Kidney (tissue), 14 donors: ENCODE results near the gene PRSS27. TPM values are rescaled to one million over a fixed set of nuclear protein-coding genes. Genes with fewer than 3 reads are reported as not detected.

Experiments
- DNase-seq, 5 donors: peaks; one replicate each; pipeline ENCODE4 v3.0.0-alpha.2; 2013 to 2020
- FAIRE-seq: peaks from 2 replicates; lab custom pipeline; 2012; peaks lifted over from hg19 to GRCh38; lab: Jason Lieb, UNC
- H3K27ac ChIP-seq, 2 donors: one replicate each; pipeline ENCODE4 v1.7.0; 2013; ENCODE audit warnings: low read depth in 2 of 2, low read length in 2 of 2, inconsistent platforms in 1 of 2
- H3K27me3 ChIP-seq: one replicate; pipeline ENCODE4 v1.7.1; 2013; ENCODE audit warnings: low read length, inconsistent platforms; ENCODE audit not compliant: control insufficient read depth, insufficient read depth
- H3K36me3 ChIP-seq, 3 donors: one replicate each; pipeline versions ENCODE4 v1.7.0 to v1.7.1; 2013; ENCODE audit warnings: low read length in 3 of 3, control low read depth in 1 of 3, inconsistent platforms in 1 of 3; ENCODE audit not compliant: insufficient read depth in 3 of 3, control insufficient read depth in 2 of 3
- H3K4me1 ChIP-seq, 3 donors: one replicate each; pipeline versions ENCODE4 v1.7.0 to v1.7.1; 2013; ENCODE audit warnings: low read length in 3 of 3, inconsistent platforms in 1 of 3, low read depth in 1 of 3; ENCODE audit not compliant: control insufficient read depth in 2 of 3, insufficient read depth in 2 of 3
- H3K4me3 ChIP-seq, 3 donors: one replicate each; pipeline versions ENCODE4 v1.7.0 to v1.8.1; 2013; ENCODE audit warnings: low read length in 3 of 3, control low read depth in 1 of 3, inconsistent platforms in 1 of 3
- H3K9ac ChIP-seq, 3 donors: one replicate each; pipeline versions ENCODE4 v1.7.0 to v1.7.1; 2013; ENCODE audit warnings: low read length in 3 of 3, control low read depth in 1 of 3, inconsistent platforms in 1 of 3
- H3K9me3 ChIP-seq, 3 donors: one replicate each; pipeline versions ENCODE4 v1.7.0 to v1.7.1; 2013; ENCODE audit warnings: low read length in 3 of 3, control low read depth in 1 of 3, inconsistent platforms in 1 of 3; ENCODE audit not compliant: control insufficient read depth in 2 of 3, insufficient read depth in 1 of 3
- intact Hi-C: fragments of 100-400 bp; cut with DNase I; formaldehyde crosslinking; loops from one replicate; pipeline ENCODE4 v1.11.1; 2022
- polyA plus RNA-seq: library from polyadenylated mRNA; stranded (reverse); fragments of 350-450 nt; fragmentation: Illumina TruSeq; extraction: RNeasy Lipid Tissue Mini Kit (QIAGEN cat#74804); gene quantifications from one replicate; pipeline ENCODE4 v1.2.3, GENCODE V29; 2014; ENCODE audit warnings: low read depth, low replicate concordance; ENCODE audit not compliant: insufficient read depth
- total RNA-seq: library from RNA; stranded (reverse); fragmentation: NEBNext Ultra II Directional; extraction: Animal tissue kit (Norgen Biotek cat#: 25700); gene quantifications from one replicate; pipeline ENCODE4 v1.2.1, GENCODE V29; 2021
- TF ChIP-seq, protein P1 (sequence below): IDR thresholded peaks from 3 replicates; pipeline ENCODE4 v1.5.1; 2012; ENCODE audit warnings: mild to moderate bottlenecking, moderate library complexity, borderline replicate concordance; ENCODE audit not compliant: insufficient read depth; ENCODE audit errors: extremely low read depth
- donor health status: control.
- donor health status: control.
- donor health status: control.
- donor health status: control.
- donor health status: control.
- donor health status: DM: yes; HTN: yes; CAD: no.
- donor health status: Normal renal cell carcinoma (clear cell type).

PRSS27 gene
- total and polyA plus RNA-seq, 2 donors from 2014 or later, result 0.41 to 2.1 TPM

DNA sequence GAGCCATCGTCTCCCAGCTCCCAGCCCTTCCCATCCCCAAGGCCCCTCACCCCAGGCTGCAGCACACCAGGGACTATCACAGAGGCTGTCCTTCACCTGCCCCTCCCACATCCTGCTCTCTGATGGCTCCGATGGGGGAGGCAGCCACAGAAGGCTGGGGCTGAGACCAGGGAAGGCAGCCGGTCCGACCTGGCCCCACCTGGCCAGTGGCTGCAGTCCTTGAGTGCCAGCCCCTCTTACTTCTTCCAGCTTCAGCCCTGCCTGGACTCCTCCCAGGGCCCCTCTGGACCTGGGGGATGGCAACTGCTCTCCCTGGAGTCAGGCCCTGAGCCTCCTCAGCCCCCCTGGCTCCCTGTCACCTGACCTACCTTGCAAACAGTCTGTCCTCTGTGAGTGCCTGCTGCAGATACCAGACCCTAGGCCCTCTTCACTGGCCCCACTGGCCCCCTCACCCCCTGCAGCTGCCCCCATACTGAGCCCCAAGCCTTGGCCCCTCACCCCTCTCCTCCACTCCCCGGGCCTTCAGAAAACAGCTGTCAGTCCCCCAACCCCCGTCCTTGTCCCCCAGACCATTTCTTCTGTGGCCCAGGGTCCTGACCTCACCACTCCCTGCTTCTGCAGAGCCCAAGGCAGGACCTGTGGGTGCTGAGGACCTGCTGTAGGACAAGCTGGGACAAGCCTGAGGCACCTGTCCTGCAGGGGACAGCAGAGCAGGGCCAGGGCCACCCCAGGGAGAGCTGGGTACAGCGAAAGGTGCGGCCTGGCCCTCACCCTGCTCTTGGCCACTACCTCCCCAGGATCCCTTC lies 19.8 kb upstream of the PRSS27 start:
- no peak overlapping the region for H3K4me3 ChIP-seq
- H3K27me3 ChIP-seq, result no peaks in the 10 kb centered on the region
- no peaks in the 10 kb centered on the region for H3K36me3 ChIP-seq
- no peak overlapping the region for H3K27ac ChIP-seq
- intact Hi-C loops, result no loop called here
- FAIRE-seq (no peak), DNase-seq (peak in 4 of 5 donors; percentile 19 to 51 (median 31))
- no peaks in the 10 kb centered on the region for H3K4me1 ChIP-seq
- no peak overlapping the region for H3K9ac ChIP-seq
- TF ChIP-seq, protein P1, sequence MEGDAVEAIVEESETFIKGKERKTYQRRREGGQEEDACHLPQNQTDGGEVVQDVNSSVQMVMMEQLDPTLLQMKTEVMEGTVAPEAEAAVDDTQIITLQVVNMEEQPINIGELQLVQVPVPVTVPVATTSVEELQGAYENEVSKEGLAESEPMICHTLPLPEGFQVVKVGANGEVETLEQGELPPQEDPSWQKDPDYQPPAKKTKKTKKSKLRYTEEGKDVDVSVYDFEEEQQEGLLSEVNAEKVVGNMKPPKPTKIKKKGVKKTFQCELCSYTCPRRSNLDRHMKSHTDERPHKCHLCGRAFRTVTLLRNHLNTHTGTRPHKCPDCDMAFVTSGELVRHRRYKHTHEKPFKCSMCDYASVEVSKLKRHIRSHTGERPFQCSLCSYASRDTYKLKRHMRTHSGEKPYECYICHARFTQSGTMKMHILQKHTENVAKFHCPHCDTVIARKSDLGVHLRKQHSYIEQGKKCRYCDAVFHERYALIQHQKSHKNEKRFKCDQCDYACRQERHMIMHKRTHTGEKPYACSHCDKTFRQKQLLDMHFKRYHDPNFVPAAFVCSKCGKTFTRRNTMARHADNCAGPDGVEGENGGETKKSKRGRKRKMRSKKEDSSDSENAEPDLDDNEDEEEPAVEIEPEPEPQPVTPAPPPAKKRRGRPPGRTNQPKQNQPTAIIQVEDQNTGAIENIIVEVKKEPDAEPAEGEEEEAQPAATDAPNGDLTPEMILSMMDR, result no peak
- H3K9me3 ChIP-seq, result no peaks in the 10 kb centered on the region

DNA sequence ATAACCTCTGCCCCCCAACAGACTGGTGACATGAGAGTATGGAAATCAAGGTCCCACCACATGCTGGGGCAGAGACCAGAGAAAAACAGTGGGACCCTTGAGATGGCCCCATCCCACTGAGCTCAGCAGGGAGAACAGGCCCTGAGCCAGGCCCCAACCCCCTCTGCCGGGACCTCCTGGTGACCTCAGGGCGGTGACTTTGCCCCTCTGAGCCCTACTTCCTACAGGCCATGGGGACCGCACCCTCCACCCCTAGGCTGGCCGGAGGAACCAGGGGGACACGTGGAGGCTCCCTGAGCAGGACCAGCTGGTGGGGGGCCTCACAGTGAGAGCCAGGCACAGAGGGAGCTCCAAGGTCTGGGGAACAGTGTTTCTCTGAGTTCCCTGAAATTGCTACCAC lies 18.6 kb upstream of the PRSS27 start:
- FAIRE-seq (no peak), DNase-seq (no peak)
- intact Hi-C loops, result no loop called here
- H3K9ac ChIP-seq, result no peak overlapping the region
- no peaks in the 10 kb centered on the region for H3K36me3 ChIP-seq
- no peak overlapping the region for H3K4me3 ChIP-seq
- H3K4me1 ChIP-seq, result no peaks in the 10 kb centered on the region
- H3K27me3 ChIP-seq, result no peaks in the 10 kb centered on the region
- TF ChIP-seq, protein P1, result no peak
- no peaks in the 10 kb centered on the region for H3K9me3 ChIP-seq
- no peak overlapping the region for H3K27ac ChIP-seq

DNA sequence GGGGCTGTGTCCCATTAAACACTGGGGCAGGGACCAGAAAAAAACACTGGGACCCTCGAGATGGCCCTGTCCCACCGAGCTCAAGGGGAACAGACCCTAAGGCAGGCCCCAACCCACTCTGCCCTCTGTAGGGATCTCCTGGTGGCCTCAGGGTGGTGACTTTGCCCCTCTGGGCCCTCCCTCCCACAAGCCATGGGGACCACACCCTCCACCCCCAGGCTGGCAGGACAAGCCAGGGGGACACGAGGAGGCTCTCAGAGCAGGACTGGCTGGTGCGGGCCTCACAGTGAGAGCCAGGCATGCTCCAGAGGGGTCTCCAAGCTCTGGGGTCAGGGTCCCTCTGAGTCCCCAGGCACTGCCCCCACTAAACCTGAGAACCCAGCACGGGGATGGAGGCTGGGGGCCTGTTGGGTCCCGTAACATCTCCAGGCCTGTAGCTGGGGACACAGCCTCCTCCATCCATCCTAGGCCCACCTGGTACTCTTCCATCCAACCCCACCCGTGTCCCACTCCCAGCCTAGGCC lies 17.9 kb upstream of the PRSS27 start:
- intact Hi-C loops, result no loop called here
- Histone ChIP-seq H3K27me3 (no peaks in the 10 kb centered on the region), H3K9ac (no peak overlapping the region), H3K36me3 (no peaks in the 10 kb centered on the region), H3K4me1 (no peaks in the 10 kb centered on the region), H3K9me3 (no peaks in the 10 kb centered on the region), H3K4me3 (no peak overlapping the region), H3K27ac (no peak overlapping the region)
- TF ChIP-seq, protein P1, result no peak
- no peak for FAIRE-seq
- DNase-seq, result peak in 1 of 5 donors; percentile 45
